ENCODE measurements around the gene TSPAN13.

- TF ChIP-seq CTCF (IDR thresholded peaks at IDR 0.05), result no peak
- no peak for TF ChIP-seq ZNF532 (CRISPR knock-in tag; IDR thresholded peaks at IDR 0.05; ENCODE audit: borderline replicate concordance)
- TF ChIP-seq FOXK1 (CRISPR knock-in tag; IDR thresholded peaks at IDR 0.05), result no peak
These were observed 56.6 kb downstream of the TSPAN13 start for GRCh38 chr7:16810112-16810511.

Measured in WTC11 (cell line).